GM18519 (cell line): ENCODE data around the gene PARD3.

Experiments
- ATAC-seq: cut with Tn5 transposase; IDR thresholded peaks from one replicate; pipeline ENCODE4 v1.9.1; 2021; ENCODE audit warnings: mild to moderate bottlenecking, moderate library complexity; ENCODE audit not compliant: unreplicated experiment, low FRiP score

PARD3 gene

GRCh38 chr10:34256216-34256615 is 558.9 kb downstream of the PARD3 start:
- ATAC-seq, result no peak

- ATAC-seq, result no peak
Measured at GRCh38 chr10:34255035-34255434, 560.1 kb downstream of the PARD3 start.

GRCh38 chr10:34254596-34254995 is 560.5 kb downstream of the PARD3 start:
- no peak for ATAC-seq

GRCh38 chr10:34252111-34252510 is 563.0 kb downstream of the PARD3 start:
- ATAC-seq, result no peak

- ATAC-seq, result no peak
Measured at GRCh38 chr10:34251177-34251576, 563.9 kb downstream of the PARD3 start.

GRCh38 chr10:34250722-34251121 is 564.4 kb downstream of the PARD3 start:
- ATAC-seq, result no peak

GRCh38 chr10:34249634-34250033 is 565.5 kb downstream of the PARD3 start:
- no peak for ATAC-seq

- no peak for ATAC-seq
Measured at GRCh38 chr10:34247560-34247959, 567.5 kb downstream of the PARD3 start.

GRCh38 chr10:34244756-34245484 is 570.2 kb downstream of the PARD3 start:
- no peak for ATAC-seq

- no peak for ATAC-seq
Measured at GRCh38 chr10:34241226-34242000, 573.7 kb downstream of the PARD3 start.

GRCh38 chr10:34240039-34240438 is 575.1 kb downstream of the PARD3 start:
- no peak for ATAC-seq

- no peak for ATAC-seq
Measured at GRCh38 chr10:34237898-34238455, 577.1 kb downstream of the PARD3 start.

GRCh38 chr10:34236931-34237330 is 578.2 kb downstream of the PARD3 start:
- ATAC-seq, result no peak

GRCh38 chr10:34235164-34235832 is 579.8 kb downstream of the PARD3 start:
- ATAC-seq, result no peak

GRCh38 chr10:34232481-34232880 is 582.6 kb downstream of the PARD3 start:
- no peak for ATAC-seq

- ATAC-seq, result no peak
Measured at GRCh38 chr10:34231441-34232180, 583.5 kb downstream of the PARD3 start.

- ATAC-seq, result no peak
Measured at GRCh38 chr10:34229917-34230316, 585.2 kb downstream of the PARD3 start.

GRCh38 chr10:34228066-34228465 is 587.0 kb downstream of the PARD3 start:
- ATAC-seq, result no peak

GRCh38 chr10:34224639-34225038 is 590.5 kb downstream of the PARD3 start:
- no peak for ATAC-seq

- ATAC-seq, result no peak
Measured at GRCh38 chr10:34223658-34224057, 591.4 kb downstream of the PARD3 start.
